ENCODE measurements around the gene TMEM42.
A peak's percentile ranks its signal among the peaks of the same experiment; 100 is the strongest.

Gene TMEM42

DNA sequence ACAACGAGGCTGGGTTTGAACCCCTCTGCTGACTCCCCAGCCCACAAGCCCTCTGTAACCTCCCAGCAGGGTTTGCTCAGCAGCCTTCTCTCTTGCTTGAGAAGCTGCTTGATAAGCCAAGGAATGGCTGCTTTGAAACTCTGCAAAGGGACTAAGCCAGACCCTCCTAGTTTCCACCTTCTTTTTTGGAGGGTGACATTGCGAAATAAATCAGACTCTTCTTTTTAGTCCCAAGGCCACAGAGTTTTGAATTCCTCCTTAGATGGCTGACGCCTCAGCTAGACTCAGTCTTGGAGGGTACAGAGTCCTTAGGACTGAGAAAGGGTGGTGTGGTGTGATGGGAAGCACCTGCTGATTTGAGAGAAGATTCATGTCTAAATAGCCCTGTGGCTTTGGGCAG is 13.9 kb downstream of the TMEM42 start:
- no peak for DNase-seq

GRCh38 chr3:44877333-44877732 is 15.6 kb downstream of the TMEM42 start:
- no peak for DNase-seq

DNA sequence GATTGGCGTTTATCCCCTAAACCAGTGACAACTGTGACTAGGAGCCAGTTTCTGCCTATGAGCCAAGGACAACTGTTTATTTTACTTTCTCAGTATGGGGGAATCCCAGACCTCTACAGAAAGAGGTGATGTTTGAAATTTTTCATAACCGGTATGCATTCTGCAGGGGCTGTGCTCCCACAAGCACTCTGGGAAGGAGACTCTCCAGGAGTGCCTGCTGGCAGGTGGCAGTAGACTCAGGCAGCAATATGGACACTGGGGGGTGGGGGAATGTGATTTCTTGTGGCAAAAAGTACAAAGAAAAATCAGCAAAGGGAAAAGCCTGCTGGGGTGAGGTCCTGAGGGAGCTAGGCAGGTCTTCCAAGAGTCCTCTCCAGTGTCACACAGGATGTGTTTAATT is 18.6 kb downstream of the TMEM42 start:
- DNase-seq: no peak

GRCh38 chr3:44883213-44883955 is 21.7 kb downstream of the TMEM42 start:
- DNase-seq: no peak

DNA sequence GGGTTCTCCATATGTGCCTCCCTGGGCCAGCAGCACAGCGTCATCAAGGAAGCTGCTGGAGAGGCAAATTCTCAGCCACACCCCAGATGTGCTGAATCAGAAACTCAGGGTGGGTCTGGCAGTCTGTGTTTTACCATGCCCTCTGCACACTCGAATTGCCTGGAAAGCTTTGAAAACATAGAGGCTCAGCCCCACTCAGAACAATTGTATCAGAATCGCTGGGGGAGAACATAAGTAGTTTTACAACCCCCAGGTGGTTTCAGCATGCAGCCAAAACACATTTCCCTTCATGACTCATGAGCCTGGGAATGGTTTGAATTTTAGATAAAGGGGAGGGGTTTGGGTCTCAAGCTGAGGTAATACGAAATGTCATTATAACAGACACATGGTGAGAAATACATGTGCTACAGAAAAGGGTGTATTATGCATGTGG is 22.3 kb downstream of the TMEM42 start:
- no peak for DNase-seq

DNA sequence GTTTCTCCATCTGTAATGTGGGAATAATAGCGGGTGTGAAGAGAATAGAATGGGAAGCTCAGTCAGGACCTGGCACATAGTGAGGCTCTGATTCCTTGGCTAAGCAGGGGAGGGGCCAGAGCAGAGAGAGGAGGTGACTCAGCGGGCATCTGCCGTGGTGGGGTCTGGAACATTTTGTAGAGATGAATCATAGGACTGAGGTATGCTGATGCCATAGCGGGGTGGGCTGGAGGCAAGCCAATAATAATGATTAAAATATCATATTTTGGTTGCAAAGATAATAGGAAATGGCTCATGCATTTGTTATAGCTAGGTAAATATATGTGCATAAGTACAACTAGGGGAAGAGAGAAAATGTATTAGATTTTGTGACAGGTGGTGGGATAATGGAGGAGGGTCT is 23.9 kb downstream of the TMEM42 start:
- DNase-seq: no peak

- no peak for DNase-seq
Observed at GRCh38 chr3:44886561-44886960, 24.8 kb downstream of the TMEM42 start.

DNA sequence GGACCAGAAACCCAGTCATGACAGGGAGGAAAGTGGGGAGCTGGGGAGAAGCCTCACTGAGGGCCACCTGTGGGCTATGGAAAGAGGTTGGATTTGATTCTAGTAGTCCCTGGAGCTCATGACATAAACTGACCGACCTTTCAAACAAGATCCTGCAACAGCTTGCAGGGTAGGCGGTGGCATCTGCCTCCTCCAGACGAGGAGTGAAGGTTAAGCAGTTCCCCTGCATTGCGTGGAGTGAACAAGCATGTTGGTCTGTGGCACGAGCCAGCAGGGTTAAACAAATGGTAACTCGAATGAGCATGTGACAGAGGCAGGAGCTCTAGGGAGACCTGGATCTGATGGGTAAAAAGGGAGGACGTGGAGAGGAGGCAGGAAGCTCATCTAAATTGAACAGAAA is 25.4 kb downstream of the TMEM42 start:
- DNase-seq: no peak

- DNase-seq: no peak
Observed at GRCh38 chr3:44890258-44890657, 28.5 kb downstream of the TMEM42 start.

GRCh38 chr3:44890852-44891251 is 29.1 kb downstream of the TMEM42 start:
- no peak for DNase-seq

DNA sequence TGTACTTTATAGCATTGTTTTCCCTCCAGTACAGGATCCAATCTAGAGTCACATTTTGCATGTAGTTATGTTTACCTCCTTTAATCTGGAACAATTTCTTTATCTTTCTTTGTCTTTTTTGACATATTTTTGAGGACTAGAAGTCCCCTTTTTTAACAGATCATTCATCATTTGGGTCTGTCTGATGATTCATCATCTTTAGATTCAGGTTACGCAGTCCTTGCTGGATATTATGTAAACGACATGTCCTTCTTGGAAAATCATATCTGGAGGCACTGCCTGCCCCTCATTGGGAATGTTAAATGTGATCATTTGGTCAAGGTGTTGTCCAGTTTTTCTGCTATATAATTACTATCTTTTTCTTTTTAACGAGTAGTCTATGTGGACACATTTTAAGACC is 31.0 kb downstream of the TMEM42 start:
- no peak for DNase-seq

DNA sequence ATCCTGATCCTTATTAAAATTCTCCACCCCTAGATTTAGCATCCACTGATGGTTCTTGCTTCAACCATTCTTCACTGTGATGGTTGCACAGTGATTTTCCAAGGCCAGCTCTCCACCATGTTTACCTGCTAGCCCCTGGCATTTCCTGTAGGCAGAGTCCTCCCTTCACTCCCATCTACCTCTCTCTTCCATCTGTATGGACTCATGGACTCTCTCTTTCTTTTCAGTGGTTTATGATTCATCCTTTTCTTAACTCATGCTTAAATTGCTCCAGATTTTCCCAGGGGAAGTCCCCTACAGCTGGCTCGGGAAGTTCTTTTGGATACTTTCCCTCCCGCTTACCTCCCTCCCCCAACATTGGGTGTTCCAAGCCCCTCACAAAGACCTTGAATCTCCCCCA is 31.4 kb downstream of the TMEM42 start:
- no peak for DNase-seq

GRCh38 chr3:44894485-44894884 is 32.8 kb downstream of the TMEM42 start:
- DNase-seq: no peak

GRCh38 chr3:44896440-44896839 is 34.7 kb downstream of the TMEM42 start:
- no peak for DNase-seq

DNA sequence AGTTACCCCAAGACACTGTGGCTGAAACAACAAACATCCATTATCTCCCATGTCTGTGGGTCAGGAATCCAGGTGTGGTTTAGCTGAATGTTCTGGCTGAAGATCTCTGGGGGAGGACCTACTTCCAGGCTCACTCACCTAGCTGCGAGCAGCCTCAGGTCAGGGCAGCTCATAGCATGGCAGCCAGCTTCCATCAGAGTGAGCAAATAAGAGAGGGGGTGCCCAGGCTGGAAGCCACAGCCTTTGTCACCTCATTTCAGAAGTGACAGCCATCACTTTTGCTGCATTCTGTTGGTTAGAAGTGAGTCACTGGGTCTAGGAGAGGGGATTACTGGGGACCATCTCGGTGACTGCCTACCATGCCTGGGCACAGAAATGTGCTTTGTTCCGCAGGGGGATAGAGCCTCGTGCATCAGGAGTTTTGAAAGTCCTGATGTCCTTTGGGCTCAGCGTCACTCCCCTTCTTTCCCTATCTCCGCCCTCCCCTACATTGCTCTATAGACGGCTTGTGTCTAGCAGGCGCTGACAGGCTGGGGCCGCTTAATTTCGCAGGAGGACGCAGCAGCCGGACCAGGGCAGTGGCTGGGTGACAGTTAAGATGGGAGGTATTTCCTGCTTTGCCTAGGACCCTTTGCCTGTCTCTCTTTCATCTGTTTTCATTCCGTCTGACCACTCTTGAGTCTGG is 38.1 kb downstream of the TMEM42 start:
- no peak for DNase-seq

DNA sequence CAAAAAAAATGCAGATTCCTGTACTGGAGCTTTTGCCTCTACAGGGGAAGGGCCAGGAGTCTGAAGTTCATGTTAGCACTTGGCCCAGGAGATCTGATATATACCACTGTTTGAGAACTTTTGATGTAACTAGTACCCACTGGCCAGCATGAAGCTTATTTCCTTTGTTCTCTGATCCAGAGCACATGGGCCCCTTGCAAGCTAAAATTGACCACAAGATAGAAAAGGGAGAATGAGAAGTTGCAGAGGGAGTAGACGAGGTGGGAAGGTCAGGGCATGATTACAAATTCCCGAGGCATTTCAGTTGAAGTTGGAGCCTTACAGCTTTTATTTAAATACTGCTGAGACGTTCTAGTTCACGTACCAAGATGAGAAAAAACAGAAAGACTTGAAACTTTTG is 40.9 kb downstream of the TMEM42 start:
- DNase-seq: no peak

DNA sequence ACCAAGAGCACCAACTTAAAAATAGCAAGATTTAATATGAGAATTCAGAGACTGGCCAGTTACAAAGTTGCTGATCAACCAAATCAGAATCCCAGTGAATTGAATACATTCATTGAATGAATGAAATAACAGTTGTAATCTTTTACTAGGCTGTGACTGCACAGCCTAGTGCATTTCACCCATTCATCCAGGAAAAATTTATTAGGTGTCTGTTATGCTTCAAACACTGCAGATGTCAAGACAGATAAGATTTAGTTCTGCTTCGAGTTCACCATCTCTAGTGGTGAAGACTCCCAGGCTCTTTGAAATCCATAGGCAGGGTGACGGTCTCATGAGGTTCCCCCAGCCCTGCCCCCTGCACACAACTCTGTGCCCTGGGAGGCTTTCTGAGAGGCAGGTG is 41.6 kb downstream of the TMEM42 start:
- no peak for DNase-seq

DNA sequence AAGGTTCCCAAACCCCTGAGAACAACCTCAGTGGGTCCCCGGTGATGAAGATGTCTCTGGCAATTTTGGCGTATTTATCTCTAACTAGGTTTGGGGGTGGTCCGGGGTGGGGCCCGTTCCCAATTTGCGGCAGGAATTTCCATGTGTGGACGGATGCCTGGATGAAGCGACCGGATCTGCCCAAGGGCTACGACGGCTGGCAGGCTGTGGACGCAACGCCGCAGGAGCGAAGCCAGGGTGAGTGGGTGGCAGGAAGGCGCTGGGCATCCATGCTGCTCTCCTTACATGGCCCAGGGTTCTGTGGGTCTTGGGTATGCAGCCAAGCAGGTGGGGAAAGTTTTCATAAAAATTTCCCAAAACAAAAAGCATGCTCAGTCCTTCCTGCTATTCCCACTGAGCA is 42.0 kb downstream of the TMEM42 start:
- DNase-seq: no peak

DNA sequence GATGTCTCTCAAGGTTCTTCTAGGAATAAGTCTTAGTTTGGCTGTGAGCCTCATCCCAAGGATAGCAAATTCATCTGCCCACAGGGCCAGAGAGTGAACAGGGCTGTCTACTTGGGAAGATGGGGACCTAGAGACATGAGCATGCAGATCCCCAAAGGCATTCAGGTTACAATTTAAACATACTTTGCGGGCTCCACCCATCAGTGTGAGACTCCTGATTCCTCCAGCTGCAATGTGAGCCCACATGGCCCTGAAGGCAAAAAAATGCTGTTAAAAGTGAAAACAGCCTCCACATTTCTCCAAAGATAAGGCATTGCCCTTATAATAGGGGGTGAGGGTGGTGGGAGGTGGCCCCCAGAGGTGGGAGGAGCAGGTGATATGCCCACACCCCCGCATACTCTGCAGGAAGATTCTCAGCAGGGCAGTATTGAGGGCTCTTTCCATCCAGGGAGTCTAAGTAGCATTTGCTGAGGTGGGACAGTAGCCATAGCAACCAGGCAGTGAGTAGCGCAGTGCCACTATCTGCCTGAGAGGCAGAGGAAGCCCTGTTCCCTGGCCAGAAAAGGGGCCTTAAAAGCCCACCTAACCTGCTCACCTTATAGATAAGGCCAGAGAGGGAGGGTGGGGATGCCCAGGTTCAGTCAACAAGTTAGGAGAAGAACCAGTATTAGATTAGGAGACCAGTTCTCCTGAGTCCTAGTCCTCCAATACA is 43.9 kb downstream of the TMEM42 start:
- DNase-seq: no peak

GRCh38 chr3:44906997-44907396 is 45.3 kb downstream of the TMEM42 start:
- no peak for DNase-seq

DNA sequence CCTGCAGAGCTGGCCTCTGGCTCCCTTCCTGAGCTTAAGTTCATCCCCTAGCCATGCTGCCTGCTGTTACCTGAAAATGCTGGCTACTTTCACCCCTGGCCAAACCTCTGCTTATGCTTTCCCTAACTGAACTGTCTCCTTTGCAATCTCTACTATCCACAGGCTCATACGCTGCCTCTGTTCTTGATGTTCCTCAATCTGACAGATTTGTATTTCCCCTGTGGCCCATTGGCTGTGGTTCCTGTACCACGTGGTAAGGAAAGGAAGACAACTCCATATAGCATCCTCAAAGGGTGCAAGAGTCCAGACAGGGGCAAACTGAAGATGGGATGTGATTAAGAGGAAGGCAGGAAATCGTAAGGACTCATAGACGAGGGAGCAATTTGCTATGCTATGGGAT is 45.9 kb downstream of the TMEM42 start:
- no peak for DNase-seq

DNA sequence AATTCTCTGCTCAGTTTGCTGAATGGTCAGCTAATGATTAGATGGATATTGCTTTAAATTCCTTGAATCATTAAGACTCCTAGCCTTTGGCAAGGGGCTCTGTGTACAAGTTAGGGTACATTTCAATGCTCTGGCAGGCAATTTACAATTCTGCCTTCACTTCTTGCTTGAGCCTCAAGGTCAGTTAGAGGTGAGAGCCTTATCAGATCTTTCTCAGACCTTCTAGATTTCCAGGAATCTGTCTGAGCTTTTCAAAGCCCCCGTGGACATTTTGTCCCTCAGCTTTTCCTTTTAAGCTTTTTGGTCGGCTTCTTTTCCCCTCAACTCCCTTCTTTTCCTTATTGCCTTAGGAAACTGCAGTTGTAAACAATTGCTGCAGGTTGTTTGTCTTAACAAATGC is 47.4 kb downstream of the TMEM42 start:
- DNase-seq: no peak

- no peak for DNase-seq
Observed at GRCh38 chr3:44910693-44911092, 49.0 kb downstream of the TMEM42 start.

GRCh38 chr3:44913868-44914468 is 52.3 kb downstream of the TMEM42 start:
- peak; percentile 68 for DNase-seq

Data from activated naive CD4-positive, alpha-beta T cell treated with Interleukin-2 at 50 U/mL for 16 hours (primary cell).